HG03135 (cell line): ENCODE data around the gene B3GAT3.
"Not testable (repeated sequence)": the region's sequence is repeated elsewhere in the genome, so short reads cannot be mapped to it uniquely, and the experiment has no call there.

ENCODE experiments used
- ATAC-seq: cut with Tn5 transposase; IDR thresholded peaks from one replicate; pipeline ENCODE4 v1.9.1; 2021; ENCODE audit warnings: mild to moderate bottlenecking, moderate library complexity; ENCODE audit not compliant: unreplicated experiment

Gene B3GAT3

DNA sequence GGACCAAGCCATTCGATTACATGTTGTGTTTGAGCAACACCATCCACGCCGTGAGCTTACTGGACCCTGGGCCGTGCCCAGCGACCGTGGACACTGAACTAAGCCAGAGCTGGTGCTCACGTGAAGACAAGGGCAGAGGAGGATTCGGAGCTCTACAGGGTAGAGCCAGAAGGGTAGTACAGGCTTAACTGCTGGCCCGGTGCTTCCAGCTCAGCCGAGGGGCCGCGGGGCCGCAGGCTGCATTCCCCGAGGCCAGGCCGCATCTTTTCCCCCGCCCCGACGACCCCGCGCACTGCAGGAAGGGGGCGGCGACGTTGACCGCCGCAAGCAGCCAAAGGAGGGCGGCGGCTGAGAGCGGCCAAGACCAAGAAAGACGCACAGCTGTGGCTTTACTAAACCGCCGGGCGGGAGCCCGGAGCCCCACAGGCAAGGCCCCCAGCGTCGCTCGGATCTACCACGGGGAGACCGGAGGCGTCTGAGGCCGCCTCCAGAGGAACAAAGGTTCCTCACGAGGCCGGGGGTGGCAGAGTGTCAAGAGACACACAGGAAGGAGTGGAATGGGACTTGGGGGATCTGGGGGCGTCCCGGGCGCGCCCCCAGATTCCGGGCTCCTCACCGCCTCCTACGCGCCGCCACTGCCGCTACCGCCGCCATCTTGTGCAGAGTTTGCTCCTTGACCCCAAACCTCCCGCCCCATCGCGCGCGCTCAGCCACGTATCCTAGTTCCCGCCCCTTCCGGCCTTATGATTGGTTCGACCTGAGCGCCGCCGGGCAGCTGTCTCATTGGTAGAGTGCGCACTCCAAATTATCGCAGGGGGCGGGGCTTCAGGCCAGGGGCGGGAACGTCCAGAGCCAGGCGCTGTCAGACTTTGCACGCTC, 24.4 kb upstream of the B3GAT3 start, which contains the start of gene GANAB:
GANAB (minus strand) TSS at position 668 of the 879 bp plus-strand sequence; CDS start at position 654, 14 bp downstream.
- ATAC-seq: peak; percentile 95

DNA sequence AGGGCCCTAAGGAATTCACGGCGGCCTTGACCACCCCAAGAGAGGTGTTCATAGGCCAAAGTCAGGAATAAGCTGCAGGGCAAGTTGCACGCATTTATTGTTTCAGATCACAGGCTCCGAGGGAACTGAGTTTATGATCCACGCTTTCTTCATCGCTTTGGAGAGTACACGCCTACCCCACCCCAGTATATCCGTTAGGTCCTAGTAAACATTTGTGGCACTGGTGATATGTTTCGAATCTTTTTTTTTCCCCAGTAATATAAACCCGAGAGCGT, 23.8 kb upstream of the B3GAT3 start:
- no peak for ATAC-seq

DNA sequence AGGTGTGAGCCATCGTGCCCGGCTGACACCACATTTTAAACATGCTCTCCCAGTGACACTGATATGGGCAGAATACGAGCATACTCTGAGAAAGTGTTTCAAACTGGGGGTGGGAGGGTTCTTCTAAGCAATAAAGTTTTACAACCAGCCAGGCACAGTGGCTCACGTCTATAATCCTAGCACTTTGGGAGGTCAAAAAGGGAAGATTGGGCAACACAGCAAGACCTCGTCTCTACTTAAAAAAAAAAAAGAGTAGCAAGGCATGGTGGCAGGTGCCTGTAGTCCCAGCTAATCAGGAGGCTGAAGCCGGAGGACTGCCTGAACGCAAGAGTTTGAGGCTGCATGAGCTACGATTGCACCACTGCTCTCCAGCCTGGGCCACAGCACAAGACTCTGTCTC, 22.4 kb upstream of the B3GAT3 start:
- ATAC-seq: no peak

DNA sequence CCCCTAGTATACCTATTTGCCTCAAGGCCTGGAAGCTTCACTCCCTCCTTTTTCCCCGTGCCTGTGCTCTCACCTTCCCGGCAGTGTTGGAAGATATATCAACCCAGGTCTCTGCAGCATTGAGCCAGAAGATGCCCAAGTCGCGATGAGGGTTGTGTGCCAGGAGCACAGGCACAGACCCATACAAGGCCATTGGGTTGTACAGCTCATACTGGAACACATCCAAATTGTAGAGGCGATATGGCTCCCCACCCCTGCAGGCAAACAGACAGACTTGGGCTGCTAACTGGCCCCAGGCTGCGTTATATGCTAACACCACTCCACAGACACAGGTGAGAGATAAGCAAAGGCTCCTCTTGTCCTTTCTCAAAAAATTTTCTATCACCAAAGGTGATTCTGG, 10.7 kb upstream of the B3GAT3 start:
- ATAC-seq: no peak

DNA sequence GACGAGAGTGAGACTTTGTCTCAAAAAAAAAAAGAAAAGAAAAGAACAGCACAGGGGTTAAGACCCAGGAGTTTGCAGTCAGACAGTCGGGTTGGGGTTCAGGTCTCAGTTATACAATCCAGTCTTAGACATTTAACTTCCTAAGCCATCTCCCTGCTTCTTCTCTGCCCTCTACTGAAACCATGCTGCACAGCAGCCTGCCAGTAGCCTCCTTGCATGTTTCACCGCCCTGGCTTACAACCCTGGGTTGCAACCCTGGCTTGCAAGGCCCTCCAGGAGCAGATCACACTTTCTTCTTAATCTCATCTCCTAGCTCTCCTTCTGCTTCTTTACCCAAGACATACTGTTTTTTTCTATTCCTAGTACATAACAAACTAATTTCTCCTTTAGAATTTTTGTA, 5.9 kb upstream of the B3GAT3 start:
- no peak for ATAC-seq

DNA sequence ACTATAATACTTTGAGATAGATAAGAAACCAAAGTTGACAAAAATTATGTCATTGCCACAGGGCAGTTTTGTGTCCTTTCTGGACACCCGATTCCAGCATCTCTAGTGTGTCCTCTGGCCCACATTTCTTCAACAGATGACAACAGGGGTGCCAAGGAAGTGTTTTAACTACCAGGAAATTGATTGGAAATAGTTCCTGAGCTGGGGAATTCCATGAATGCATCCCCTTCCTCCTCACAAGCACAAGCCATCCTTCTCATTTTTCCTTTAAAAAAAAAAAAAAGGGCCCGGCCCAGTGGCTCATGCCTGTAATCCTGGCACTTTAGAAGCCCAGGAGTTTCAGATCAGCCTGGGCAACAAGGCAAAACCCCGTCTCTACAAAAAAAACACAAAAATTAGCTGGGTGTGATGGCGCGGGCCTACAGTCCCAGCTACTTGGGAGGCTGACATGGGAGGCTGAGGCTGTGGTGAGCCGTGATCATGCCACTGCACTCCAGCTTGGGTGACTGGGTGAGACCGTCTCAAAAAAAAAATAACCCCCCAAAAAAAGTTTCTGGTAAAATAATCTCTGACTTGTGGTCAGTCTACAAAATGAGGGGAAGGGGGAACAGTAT, 797 bp upstream of the B3GAT3 start:
- ATAC-seq: no peak

DNA sequence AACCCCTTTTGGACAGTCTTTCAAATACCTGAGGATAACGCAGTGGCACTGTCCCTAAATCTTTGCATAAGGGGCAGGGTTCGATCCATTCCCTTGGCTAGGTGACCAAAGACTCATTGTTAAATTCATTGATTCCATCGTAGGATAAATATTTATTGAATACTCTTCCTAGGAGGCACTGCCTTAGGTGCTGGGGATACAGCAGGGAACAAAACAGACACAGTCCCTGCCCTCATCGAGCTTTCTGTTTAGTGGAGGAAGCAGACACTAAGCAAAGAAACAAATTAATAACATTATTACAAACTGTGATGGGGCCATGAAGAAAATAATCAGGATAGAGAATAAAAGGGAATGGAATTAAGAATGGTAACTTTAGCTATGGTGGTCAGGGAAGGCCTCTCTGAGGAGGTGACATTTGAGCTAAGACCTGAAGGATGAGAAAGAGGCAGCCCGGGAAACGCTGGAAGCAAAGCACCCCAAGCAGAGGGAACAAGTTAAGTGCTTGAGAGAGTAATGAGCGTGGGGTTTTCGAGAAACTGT, 689 bp downstream of the B3GAT3 start:
- no peak for ATAC-seq

DNA sequence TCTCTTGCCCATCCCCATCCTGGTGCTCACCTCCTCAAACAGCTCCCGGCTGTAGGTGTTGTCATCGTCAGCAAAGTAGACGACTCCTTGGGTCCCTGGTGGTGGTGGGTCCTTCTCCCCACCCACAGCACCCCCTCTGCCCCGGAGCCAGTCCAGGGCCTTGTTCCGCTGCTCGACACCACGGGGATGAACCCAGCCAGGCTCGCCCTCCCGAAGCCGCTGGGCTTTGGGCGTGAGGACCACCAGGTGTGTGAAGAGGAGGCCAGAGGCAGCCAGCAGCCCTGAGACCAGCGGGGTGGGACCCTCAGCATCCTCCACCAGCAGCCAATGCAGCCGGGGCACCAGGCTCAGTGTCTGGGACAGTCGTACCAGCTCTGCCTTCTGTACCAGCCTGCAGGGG, 4.8 kb downstream of the B3GAT3 start:
- ATAC-seq: not testable (repeated sequence)

DNA sequence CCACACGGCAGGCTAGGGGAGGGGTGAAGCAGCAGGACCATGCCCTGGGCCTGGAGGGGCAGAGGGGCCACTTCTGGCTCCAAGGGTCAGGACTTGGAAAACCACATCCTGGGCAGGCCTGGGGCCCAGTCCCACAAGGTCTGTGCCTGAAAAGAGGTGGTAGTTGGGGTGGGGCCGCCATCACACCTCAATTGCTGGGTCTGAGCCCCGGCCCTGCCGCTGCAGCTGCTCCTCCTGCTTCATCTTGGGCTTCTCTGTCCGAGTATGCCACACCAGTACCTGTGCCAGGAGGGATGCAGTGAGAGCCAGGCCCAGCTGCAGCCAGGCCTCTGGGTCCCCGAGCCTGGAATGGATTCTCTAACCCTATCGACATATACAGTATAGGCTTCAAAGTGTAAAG, 6.3 kb downstream of the B3GAT3 start:
- no peak for ATAC-seq

DNA sequence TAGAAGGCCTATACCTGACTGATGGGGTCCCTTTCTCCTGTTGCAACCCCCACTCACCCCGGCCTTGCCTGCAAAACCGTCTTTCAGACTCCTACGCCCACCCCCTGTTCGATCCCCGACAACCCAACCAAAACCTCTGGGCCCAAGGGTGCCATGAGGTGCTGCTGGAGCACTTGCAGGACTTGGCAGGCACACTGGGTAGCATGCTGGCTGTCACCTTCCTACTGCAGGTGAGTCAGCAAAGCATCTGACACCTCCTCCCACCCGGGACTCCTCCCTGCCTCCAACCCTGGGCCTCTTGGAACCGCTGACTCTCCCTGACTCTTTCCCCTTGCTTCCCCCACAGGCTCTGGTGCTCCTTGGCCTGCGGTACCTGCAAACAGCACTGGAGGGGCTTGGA, 7.5 kb downstream of the B3GAT3 start:
- ATAC-seq: no peak

DNA sequence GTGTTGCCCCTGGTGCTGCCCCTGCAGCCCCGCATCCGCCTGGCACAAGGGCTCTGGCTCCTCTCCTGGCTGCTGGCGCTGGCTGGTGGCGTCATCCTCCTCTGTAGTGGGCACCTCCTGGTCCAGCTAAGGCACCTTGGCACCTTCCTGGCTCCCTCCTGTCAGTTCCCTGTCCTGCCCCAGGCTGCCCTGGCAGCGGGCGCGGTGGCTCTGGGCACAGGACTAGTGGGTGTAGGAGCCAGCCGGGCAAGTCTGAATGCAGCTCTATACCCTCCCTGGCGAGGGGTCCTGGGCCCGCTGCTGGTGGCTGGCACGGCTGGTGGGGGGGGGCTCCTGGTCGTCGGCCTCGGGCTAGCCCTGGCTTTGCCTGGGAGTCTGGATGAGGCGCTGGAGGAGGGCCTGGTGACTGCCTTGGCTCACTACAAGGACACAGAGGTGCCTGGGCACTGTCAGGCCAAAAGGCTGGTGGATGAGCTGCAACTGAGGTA, 8.5 kb downstream of the B3GAT3 start:
- ATAC-seq: no peak

DNA sequence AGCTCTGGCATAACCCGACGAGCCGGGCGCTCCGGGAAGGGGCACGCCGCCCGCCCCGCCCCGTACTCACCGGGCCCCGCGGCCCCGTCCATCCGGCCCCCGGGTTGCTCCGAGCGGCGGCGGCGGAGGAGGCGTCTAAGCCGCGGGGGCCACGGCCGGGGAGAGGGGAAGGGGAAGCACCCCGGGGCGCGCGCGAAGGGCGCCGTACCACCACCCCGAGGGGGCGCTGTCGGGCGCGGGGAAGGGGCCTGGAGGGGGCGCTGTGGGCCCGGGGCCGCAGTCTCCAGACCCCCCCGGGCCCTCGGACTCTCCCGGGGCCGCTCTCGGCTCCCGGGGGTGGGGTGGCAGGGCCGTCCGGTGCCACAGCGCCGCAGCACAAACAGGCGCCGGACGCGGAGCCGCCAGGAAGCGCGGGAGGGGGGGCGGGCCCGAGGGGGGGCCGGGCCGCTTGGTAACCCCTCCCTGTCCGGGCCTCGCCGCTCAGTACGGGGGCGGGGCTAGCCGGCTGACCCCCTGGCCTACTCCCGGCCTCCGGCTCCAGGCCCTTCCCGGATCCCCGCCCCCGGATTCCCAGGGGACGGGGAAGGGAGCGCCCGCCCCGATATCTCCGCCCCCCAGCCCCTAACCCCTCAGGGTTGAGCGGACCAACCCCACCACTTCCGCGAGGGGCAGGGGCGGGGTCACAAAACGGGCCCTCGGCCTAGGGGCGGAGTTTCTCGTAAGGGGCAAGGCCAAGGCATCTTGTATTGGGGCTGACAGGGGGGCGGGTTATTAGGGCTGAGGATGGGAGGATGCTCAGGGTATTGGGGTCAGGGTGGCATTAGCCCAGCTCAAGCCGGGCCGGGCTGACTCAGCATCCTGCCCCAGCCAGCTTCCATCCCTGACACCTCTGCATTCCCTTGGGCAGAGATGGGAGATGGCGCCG, 9.2 kb downstream of the B3GAT3 start, which contains the start of the genes EML3 and ROM1:
EML3 (minus strand) TSS at position 410 of the 925 bp plus-strand sequence; CDS start at position 92, 318 bp downstream.
ROM1 (plus strand) TSS at position 892 of the 925 bp plus-strand sequence; CDS start at position 917, 25 bp downstream.
- ATAC-seq: peak; percentile 57

DNA sequence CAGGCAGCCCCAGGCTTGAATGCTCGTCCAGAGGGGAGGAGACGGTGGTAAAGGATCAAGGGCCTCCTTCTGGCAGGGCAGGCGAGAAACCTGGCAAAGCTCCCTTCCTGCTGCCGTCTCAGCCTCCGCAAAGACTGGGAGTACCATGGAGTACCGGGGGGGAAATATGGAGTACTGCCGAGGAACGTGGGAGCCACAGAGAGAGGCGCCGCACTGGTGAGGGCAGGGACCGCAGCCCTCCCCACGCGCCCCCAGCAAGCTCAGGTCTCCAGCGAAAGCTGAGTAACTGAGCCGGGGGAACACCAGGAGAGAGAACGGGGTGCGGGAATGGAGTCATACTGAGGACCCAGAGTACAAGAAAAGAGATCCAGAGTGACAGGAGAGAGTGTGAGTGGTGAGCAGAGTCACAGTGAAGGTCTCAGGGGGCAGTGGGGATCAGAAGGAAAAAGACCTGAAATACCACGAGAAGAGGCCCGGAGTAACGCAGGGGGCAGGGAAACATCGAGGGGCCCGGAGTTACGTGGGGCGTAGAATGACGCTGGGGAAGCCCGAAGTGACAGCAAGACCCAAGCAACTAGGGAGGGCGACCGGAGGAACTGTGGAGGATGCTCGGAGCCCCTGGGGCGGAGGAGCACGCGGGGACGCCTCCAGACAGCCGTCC, 10.0 kb downstream of the B3GAT3 start:
- peak; percentile 21 for ATAC-seq

DNA sequence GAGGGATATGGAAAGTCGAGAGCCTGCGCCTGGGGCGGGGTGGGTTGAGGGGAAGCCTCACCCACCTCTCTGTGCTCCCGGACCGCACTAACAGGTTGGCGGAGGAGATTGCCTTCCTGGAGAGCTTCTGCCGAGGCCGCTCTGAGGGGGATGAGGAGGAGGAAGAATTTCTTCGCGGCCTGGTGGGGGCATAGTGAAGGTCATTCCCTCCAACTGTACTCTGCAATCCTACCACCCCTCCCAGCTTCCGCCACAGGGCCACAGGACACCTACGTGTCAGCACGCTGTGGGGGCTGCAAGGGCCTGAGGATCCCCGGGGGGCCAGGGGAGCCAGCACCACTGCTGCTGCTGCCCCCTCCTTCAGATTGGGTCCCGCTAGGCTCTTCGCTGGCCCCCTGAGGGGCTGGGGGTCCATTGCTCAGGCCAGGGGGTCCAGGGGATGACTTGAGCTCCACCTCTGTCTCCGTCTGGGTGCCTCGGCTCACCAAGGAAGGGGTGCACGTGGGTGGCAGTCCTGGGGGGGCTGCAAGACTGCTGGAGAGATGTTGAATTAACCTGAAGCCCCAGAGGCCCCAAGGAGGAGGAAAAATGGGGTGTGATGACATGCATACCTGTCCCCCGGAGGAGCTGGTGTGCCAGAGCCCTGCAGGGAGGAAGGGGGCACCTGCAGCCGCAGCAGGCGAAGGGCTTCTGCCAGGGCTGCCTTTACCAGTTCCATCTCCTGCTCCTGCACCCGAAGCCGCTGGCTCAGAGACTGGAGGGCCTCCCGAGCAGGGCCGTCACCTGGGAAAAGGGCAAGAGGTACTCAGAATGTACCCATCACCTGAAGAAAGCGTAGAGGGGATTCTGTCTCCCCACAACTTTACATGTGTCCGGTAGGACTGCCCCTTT, 10.7 kb downstream of the B3GAT3 start:
- ATAC-seq: no peak

DNA sequence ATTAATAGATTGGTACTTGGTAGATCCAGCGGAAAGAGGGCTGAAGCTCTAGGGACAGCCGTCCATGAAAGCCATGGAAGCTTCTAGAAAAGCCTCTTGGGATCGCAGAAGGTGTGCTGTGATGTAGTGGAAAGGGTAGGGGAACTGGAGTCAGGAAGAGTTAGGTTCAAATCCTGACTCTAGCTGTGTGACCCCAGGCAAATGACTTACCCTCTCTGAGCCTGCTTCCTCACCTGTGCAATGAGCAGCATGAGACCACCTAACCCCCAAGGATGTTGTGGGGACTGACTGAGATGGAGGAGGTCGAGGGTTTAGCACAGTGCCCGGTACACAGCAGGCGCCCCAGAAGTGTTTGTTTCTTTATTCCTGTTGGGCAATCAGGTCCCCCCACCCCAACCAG, 11.4 kb downstream of the B3GAT3 start:
- no peak for ATAC-seq

DNA sequence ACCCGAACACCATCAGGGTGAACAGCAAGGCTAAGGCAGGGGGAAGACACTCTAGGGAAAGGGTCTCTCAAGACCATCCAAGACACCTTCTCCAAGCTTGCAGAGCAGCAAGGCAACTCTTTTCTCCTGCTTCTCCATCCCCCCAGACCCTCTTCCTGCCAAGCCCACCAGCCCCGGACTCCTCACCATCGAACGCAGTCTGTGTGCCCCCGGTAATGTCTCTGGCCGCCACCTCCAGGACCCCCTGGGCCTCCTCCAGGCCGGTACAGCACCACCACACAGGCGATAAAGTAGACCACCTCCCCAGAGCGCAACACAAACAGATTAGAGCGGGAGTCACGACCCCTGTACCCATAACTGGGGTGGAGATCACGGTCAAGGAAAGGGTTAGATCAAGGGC, 13.0 kb downstream of the B3GAT3 start:
- no peak for ATAC-seq

DNA sequence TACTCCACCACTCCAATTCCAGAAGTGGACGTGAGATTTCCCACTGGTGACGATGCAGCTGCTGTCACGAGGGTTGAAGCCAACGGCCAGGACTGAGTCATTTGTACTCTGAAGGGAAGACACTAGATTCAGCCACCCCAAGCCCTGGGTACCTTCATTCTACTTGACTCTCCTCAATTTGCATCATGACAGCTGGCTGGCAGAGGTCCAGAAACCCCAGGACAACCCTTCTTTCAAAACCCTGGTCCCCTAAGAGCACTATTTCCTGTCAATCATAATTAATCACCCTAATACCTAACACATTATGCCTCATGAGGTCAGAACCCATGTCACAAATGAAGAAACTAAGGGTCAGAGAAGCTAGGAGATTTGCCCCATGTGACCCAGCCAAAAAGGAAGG, 14.1 kb downstream of the B3GAT3 start:
- no peak for ATAC-seq

DNA sequence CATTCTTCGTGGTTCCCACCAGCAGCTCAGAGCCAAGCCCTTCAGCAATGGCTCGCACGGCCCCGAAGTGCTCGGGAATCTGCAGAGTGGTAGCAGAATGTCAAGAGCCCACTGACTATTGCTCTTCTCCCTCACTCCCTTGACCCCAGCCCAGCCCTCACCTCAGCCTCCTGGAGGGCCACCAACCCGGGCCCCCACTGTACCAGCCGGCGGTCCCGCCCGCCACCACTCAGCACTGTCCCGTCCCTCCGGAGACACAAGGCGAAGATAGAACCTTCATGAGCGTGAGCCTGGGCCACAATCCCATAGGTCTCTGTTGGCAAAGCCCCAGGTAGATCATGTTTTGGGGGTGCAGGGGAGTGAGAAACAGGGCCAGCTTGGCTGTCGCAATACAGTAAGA, 15.9 kb downstream of the B3GAT3 start:
- ATAC-seq: no peak

DNA sequence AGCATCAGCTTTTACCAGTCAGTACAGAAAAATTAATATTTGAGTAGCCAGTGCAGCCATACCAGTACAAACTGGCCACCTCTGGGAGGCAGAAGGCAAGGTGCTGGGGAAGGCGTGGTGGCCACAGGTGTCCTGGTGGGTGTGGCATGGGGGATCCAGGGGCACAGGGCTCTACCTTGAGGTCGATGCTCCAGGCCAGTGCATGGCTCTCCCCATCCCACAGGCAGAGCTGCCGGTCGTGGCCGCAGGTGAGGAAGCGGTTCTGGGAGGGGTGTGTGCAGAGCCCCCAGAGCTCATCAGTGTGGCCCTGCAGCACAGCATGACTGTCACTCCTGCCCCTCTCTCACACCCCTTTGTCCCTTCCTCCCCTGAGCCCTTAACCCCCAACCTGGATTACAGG, 16.3 kb downstream of the B3GAT3 start:
- no peak for ATAC-seq
